Measurements from ENCODE around the gene CCDC102B.

The CCDC102B gene

GRCh38 chr18:69064063-69064462, 266.2 kb downstream of the CCDC102B start:
- TF ChIP-seq CTCF (IDR thresholded peaks at IDR 0.05) = no peak

GRCh38 chr18:69067048-69067447, 269.2 kb downstream of the CCDC102B start:
- TF ChIP-seq CTCF (IDR thresholded peaks at IDR 0.05) = no peak

- TF ChIP-seq CTCF (IDR thresholded peaks at IDR 0.05) = no peak
Observed at GRCh38 chr18:69071680-69072079, 273.8 kb downstream of the CCDC102B start.

- no peak for TF ChIP-seq CTCF (IDR thresholded peaks at IDR 0.05)
Observed at GRCh38 chr18:69081846-69082245, 284.0 kb downstream of the CCDC102B start.

GRCh38 chr18:69082499-69082898, 284.6 kb downstream of the CCDC102B start:
- no peak for TF ChIP-seq CTCF (IDR thresholded peaks at IDR 0.05)

GRCh38 chr18:69085951-69086350, 288.1 kb downstream of the CCDC102B start:
- no peak for TF ChIP-seq CTCF (IDR thresholded peaks at IDR 0.05)

- TF ChIP-seq CTCF (IDR thresholded peaks at IDR 0.05) = no peak
Observed at GRCh38 chr18:69088973-69089372, 291.1 kb downstream of the CCDC102B start.

GRCh38 chr18:69097349-69097748, 299.5 kb downstream of the CCDC102B start:
- no peak for TF ChIP-seq CTCF (IDR thresholded peaks at IDR 0.05)

Data from LNCAP (cell line).